ENCODE measurements around the gene LANCL1.

Gene LANCL1, protein sequence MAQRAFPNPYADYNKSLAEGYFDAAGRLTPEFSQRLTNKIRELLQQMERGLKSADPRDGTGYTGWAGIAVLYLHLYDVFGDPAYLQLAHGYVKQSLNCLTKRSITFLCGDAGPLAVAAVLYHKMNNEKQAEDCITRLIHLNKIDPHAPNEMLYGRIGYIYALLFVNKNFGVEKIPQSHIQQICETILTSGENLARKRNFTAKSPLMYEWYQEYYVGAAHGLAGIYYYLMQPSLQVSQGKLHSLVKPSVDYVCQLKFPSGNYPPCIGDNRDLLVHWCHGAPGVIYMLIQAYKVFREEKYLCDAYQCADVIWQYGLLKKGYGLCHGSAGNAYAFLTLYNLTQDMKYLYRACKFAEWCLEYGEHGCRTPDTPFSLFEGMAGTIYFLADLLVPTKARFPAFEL

DNA sequence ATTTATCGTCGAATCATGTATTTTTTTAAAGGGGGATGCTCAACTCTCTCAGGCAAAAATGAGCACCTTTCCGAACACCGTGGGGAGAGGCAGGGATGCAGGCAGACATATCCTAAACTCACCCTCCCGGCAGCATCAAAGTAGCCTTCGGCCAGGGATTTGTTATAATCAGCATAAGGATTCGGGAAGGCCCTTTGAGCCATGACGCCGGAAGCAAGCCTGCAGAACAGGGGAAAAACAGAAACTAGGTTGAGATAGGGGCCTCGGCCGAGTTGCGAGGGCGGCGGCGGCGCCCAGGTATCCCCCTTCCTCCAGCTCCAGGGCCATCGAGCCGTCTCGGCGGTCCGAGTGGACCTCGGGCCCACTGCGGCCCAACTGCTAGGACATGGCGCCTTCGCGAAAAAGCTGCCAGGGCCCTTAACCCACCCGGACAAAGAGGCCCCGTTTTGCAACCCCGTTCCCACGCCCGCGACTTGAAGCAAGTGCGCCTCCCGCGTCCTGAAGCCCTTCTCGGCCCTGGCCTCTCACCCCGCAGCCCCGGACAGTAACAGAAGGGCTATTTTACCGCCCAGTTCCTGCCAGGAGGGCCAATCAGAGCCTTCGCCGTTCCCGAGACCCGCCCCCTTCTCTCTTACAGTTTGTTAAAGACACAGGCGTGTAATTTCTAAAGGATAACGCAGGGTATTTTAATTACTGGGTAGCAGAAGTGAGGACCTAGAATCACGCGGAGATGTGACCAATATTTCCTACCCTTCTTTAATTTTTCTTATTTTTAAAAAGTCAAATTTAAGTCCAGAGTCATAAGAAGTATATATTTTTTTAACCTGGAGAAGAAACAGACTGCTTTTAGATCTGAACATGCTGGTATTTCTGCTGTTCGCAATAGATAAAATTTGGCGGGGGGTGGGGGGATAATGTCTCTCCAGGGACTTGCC lies at the start of gene LANCL1:
TSS of gene LANCL1 (minus strand) at position 566 of the 935 bp plus-strand sequence. CDS start at position 203, 363 bp downstream.
- peak; percentile 93 for DNase-seq

DNA sequence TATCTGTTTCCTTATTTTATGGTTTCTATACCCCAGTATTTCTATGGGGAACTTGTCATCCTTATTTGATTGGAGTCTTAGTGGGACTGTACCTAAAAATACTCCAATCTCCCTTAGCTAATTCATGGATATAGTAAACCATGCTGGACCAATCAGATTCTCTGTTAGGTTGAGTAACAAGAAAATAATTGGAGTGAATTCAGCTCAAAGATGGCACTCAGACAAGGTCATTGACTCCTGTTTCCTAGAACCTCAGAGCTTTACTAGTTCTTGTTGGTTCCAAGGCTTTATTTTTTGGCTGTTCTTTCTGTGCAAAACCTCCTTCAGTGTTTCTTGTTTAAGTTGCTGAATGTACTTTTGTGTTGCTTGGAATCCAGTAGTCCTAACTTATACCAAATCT lies 48.0 kb upstream of the LANCL1 start:
- DNase-seq, result no peak

DNA sequence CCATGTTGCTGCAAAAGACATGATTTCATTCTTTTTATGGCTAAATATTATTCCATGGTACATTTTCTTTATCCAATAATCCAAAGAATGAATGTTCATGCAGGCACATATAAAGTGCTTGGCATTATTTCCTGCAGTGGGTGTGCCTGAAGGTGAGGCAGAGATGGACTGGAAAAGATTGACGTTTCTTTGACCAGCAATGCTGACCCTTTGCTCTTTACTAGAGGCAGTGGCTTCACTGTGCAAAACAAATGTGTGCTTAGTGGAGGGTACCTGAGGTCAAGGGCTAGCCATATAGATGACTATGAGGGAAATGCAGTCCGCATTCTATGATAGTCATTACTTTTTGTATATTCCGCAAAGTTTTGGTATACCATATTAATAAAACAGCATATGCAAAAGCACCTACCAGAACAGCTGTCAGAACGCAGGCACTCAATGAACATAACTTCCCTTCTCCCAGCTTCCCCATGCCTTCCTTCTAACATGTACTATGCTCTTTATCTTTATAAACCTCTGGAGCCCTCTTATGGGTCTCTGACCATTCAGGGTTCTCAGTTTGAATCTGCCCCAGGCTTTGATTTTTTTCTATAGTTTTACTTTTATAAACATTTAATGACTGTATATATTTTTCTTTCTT lies 47.2 kb upstream of the LANCL1 start:
- DNase-seq, result no peak

DNA sequence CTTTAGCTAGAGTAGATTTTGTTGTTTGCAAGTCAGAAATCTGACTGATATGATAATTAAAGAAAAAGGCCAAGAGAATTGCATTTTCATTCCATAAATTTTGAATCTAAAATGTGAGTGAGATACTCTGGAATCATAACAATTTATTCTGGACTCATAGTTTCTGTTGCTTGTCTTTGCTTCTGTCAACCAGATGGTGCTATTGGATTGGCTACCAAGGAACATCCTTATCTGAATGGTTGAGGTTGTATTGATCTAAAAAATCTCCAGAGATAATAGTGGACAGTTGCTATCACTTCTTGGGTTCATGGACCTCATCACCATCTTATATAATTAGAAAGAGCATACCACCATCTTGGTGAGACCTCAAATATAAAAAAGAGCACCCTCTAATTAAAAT lies 45.8 kb upstream of the LANCL1 start:
- no peak for DNase-seq

DNA sequence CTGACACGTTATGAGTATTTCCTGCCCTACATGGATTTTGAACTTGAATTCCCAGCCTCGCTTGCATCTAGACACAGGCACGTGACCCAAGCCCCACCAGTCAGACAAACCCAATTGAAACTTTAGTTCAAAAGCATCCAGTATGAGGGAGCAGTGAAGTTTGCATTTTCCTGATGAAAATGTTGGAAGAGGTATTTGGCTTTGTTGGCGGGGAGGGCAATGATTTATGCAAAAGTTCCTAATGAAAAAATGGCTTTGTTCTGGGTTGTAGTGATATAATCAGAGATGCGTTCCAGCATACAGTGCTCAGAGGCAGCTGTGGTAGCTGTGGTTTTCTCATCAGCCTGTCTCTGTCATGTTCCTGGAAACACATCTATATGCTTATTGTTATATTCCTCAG lies 43.0 kb upstream of the LANCL1 start:
- DNase-seq, result no peak

DNA sequence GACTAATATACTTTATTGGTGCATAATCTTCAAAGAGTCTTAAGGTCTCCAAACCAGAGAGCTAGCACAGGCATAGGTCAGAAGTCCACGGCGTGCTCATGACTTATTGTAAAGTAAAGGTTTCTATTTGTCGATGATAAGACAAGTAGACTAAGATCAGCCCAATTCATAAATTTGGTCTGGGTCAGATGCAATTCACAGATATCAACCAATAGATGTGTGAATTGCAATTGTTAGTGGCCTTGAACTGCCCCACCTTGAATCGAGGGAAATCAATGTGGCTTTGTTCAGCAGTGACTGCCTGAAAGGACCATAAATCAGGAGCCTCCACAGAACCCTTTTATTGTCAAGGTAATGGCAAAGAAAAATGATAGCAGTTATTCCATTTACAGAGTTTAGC lies 40.7 kb upstream of the LANCL1 start:
- no peak for DNase-seq

DNA sequence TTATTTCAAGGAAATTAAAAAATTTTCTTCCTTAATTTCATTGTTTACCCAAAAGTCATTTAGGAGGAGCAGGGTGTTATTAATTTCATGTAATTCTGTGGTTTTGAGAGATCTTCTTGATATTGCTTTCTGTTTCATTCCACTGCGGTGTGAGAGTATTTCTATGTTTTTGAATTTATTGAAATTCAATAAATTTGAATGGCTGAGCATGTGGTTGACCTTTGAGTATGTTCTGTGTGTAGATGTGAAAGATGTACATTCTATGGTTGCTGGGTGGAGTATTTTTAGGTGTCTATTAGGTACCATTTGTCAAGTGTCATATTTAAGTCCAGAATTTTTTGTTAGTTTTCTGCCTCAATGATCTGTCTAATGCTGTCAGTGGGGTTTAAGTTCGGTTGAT lies 39.4 kb upstream of the LANCL1 start:
- DNase-seq, result no peak

DNA sequence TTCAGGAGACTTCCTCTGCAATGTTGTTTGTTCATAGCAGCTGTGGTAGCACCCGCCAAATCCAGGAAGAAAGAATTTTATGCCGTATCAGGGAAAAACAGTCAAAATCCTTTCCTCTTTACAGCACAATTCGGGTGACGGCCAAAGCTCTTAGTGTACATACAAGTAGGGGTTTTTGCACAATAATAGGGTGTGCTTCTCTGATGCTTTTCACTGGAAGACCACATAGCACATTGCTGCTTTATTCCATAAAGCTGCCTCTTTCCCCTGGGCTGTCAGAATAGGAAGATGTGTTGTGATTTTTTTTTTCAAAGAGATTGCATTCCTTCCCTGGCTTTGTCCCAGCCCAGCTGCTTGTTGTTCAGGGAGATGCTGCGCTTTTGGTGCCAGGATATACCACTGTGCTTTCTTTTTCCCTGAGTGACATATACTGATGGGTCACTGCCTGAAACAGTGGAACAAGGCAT lies 27.2 kb upstream of the LANCL1 start:
- DNase-seq, result no peak

DNA sequence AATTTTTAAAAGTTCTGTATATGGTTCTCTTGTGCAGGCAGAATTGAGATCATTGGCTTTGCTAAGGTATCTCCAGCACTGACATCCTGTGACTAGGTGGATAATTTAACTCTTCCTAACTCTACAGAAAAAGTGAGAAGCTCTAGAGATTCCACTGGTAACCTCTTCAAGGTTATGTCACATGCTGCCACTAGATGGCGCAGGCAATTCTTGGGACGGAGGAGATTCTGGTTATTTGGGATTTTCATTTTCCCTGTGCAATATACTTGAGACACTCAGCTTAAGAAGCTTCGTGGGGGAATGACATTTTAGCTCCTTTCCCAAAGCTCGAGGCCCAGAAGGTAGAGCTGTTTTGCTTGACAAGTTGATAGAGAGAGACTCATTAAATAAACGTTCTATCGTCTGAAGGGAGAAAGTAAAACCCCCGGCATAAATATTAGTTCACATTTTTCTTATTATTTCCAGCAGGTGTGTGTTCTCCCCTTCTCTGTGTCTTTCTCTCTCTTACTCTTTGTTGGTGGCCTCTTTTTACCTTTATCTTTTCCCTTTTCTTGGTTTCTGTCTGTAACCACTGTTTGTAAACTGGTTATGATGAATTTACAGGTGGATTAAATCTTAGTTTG lies 26.6 kb upstream of the LANCL1 start:
- DNase-seq, result peak; percentile 71

DNA sequence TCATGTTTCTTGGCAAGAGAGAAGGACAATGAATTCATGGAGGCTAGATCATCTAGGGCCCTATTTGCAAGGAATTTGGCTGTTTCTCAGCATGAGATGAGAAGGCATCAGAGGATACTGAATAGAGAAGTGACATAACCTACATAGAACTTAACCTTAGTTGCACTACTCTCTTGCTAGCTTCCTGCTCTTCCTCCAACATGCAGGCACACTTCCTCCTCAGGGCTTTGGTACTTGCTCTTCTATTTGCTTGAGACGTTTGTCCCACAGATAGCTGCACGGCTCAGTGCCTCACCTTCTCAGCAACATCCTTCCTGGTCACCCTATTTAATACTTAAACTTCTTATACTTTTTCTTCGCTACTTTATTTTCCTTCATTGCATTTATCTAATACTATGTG lies 20.0 kb upstream of the LANCL1 start:
- DNase-seq, result no peak

DNA sequence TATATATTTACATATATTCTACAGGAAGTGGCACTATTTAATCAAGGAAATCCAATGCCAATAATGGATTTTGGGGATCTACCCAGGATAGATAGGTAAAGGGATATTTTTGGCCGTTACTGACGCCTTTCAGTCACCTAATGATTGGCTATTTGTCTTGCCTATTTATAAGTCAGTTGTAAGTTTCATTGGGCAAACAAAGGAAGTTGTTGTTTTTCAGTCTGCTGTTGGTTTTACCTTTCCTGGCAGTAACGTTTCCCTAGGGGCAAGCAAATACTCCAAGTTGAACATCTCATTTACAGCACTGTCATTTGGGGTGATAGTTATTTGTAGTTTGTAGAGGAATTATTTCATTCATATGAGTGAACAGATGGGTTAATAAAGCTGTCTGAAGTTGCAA lies 17.0 kb upstream of the LANCL1 start:
- no peak for DNase-seq

DNA sequence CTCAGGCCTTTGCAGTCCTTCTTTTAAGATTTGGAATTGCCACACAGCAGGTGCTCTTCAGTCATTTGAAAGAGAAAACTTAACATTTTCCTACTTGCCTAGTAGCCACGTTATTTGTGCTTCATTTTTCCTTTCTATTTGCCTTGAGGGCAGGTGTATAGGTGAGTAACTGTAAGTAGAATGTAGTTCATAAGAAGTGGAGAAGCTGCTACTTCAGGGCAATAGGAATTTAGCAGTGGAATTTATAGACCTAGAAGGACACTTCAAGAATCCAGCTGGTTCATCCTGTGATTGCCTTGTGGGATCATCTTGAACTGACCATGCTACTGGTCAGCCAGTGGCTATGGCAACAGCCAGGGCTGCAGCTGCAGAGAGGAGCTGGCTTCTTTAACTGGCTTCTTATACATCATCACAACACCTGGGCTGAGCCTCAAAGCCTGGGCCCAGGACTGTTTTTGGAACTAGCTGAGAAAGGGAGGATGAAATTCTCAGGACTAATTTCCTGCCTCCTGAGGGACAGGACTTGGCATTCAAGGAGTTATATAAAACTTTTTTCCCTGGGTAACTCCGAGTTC lies 5.1 kb upstream of the LANCL1 start:
- DNase-seq, result no peak

DNA sequence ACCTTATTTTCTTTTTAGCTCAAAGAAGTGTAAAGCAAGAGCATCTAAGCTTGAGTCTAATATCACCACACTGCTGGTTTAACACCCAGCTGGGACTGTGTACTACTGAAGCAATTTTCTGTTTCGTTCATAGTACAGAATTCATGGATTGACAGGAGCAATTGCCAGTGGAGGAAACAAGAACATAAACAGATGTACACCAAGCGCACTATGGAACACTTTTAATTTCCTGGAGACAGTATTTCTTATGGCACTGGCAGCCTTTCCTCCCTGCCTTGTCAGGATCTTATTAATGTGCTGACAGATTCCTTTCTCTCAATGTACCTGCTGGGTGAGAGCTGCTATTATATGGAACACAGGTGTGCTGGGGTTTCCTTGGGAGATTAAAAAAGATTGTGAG lies 4.2 kb upstream of the LANCL1 start:
- DNase-seq, result no peak

DNA sequence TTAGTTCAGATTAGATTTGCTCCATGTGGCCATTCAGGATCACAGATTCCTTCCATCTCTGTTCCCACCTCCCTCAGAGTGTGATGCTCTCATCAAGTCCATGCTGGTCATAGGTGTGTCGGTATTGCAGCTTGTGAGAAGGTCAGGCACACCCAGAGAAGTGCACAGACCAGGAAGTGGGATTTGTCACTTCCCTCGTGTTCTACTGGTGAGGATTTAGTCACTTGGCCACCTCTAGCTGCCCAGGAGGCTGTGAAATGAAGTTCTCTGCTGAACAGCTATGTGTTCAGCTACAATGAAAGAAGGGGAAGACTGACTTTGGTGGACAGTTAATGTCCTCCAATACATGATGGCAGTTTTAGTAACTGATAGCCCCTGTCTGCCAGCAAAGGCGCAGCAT lies 3.5 kb upstream of the LANCL1 start:
- no peak for DNase-seq

DNA sequence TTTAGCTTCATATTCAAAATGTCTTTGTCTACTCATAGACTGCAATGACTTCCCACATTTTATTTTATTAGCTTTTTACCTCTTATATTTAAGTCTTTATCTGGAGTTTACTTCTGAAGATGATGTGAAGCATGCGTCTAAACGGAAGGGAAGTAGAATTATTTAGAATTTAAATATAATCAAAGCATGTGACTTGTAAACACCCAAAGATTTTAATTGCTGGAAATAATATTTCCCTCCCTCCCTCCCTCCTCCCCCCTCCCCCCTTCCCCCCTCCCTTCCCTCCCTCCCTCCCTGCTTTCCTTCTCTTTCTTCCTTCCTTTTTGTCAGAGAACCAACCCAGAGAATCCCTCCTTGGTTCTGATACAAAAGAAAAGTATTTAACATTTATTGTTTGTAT lies 2.1 kb upstream of the LANCL1 start:
- DNase-seq, result no peak

DNA sequence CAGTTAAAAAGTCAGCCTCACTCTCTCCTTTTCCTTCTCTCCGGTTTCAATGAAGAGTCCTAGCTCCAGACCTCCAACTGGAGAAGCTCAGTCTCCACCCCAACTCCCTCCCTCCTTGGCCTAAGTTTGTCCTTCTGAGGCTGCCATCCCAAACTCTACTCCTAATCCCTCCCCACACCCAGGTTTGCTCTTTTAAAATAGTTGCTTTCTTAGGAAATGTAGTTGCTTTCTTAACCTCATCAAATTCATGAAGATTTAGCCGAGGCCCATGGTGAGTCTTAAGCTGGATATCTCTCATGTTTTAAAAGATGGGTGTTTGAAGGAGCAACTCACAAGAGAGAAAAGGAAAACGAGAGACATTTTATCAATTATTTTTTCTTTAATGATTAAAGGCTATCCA lies 937 bp upstream of the LANCL1 start:
- DNase-seq, result no peak

DNA sequence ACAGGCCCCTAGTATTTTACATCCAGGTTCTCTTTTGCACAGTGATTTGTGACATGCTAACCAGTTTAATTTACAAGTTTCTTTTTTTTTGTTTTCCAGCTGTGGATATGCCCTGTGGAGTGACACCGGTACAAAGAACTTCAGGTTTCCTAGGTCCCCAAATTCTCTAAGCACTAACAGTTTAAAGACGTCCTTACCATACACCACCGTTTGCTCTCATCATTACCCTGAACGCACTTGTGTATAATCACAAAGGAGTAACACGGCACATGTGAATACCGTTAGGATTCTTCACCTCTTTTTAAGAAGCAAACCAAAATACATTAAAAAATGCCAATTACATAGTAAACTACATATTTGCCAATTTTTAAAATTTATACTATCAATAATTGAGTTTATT lies 853 bp downstream of the LANCL1 start:
- no peak for DNase-seq

DNA sequence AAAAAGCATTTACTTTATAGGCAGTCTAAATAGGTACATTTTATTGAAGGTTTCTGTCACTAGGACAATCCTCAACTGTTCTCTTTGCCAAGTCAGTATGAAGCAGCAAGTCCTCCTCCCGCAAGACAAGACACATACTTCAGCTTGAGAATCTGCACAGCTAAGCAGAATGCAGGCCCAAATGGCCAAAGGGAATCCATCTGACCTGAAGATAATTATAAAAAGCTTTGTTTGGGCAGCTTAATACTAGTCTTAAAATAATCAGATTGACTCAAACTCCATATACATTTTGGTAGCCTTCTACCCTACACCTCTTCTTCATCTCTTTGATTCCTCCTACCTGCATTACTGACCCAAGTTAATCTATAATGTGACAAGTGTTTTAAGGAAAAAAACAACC lies 1.8 kb downstream of the LANCL1 start:
- no peak for DNase-seq

DNA sequence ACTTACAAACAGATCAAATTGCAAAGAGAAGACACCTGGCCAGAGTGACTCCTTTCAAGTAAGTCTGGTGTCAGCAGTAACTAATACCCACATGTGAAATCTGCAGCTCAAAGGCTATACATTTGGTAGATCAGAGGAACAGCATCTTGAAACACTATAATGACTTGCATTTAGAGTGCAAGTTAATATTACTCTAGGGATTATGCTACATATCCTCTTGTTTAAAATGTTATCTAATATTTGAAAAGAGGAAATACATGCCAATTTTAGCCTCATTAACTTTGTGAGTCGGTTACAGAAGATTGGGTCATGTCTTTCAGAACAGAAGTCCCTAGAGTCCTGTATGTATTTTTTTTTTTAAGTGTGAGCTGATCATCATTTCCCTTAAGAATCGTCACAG lies 15.2 kb downstream of the LANCL1 start:
- no peak for DNase-seq

DNA sequence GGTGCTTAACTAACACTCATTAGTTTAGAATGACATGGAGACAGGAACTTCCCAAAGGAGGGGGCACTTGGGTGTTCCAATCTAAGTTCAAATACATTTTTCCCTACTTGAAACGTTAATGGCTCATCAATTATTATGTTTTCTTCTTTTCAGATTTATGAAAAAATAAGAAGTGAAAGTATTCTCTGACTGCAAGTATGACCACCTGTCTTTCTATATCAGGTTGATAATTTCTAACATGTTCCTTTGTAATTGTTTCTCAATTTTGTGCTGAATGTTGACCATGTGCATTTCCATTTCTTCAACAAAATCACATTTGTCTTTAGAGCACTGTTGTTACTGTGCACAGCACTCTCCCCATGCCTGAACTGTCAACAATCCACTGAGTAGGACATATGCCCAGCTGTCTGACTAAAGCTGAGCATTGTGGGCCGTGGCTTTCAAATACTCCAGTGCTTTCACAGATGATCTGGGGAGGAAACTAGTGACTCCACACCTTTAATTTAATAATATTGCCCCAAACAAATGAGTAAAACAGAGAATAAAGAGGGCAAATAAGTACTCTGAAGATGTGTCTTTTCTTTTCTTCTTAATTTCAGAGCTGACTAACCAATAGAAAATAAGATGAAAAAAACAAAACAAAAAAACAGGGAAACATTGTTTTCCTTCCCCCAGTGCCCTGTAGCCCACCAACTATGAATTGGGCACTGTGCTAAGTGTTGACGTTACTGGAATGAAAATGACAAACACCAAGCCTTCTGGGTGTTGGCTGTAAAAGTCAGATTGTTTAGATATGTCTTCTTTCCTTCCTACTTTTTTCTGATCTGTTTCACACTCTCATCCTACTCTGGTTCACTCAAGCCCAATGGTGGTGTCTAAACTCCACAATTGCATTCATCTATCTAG lies 16.0 kb downstream of the LANCL1 start:
- no peak for DNase-seq

DNA sequence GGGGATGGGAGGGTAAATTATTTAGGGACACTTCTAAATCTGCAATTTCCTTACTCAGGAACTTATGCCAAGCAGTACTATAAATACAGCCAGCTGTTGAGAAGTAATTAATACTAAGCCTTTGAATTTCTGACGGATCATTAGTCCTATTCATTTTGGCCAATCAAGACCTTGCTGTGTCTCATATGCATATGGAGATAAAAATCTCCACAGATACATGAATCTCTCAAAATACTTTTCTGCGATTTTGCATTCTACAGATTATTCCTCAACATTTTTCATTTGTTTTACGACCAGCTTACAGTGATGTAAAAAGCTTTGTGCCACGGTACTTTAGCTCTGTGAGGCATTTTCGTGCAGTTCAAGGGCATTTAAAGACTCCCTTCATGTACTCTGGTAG lies 16.7 kb downstream of the LANCL1 start:
- DNase-seq, result no peak

DNA sequence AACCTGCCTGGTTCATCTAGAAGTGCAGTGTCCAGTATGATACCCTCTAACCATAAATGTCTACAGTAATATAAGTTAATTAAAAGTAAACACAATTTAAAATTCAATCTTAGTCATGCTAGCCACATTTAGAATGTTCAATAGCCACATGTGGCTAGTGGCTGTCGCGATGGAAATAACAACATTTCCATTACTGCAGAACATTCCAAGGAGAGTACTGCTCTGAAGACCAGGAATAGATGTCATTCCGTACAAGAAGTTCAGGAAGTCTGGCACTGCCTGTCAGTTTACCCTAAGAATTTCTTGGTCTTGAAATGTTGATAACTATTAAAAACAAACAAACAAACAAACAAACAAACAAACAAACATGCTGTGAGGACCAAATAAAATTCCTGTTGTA lies 17.2 kb downstream of the LANCL1 start:
- no peak for DNase-seq
